Adrenal gland (tissue), 12 donors: ENCODE results near the gene TBC1D14. TPM values are rescaled to one million over a fixed set of nuclear protein-coding genes. Genes with fewer than 3 reads are reported as not detected.
A peak's percentile ranks its signal among the peaks of the same experiment; 100 is the strongest.

Source experiments
- DNase-seq, 7 donors: peaks; one replicate each; pipeline ENCODE4 v3.0.0-alpha.2; 2019 to 2020
- H3K27ac ChIP-seq, 5 donors: fragments of 200-600 bp; sonication (generic) in 4 of 5; 1 replicate in 3 of 5; 2 replicates in 2 of 5; pipeline versions ENCODE4 v1.5.1 to v1.8.0; 2016 to 2020; ENCODE audit warnings: mild to moderate bottlenecking in 1 of 5
- H3K27me3 ChIP-seq: fragments of 200-600 bp; 2 replicates; pipeline ENCODE4 v1.8.0; 2021
- H3K36me3 ChIP-seq, 2 donors: fragments of 200-600 bp; replicated peaks in 1 of 2; 1 replicate in 1 of 2; 2 replicates in 1 of 2; pipeline versions ENCODE4 v1.5.1 to v1.8.0; 2018 to 2022
- H3K4me1 ChIP-seq, 2 donors: fragments of 200-600 bp; replicated peaks in 1 of 2; 1 replicate in 1 of 2; 2 replicates in 1 of 2; pipeline versions ENCODE4 v1.5.1 to v1.8.0; 2018 to 2021
- H3K4me3 ChIP-seq, 4 donors: fragments of 200-600 bp; sonication (generic) in 3 of 4; one replicate each; pipeline ENCODE4 v1.5.1; 2016 to 2018
- H3K9me3 ChIP-seq, 3 donors: fragments of 200-600 bp; sonication (generic) in 1 of 3; replicated peaks in 1 of 3; 1 replicate in 2 of 3; 2 replicates in 1 of 3; pipeline versions ENCODE4 v1.5.1 to v1.8.0; 2016 to 2021
- POLR2A ChIP-seq, 2 donors: fragments of 450-650 bp; IDR thresholded peaks; one replicate each; pipeline ENCODE4 v1.6.1; 2017; ENCODE audit warnings: antibody characterized with exemption in 2 of 2, mild to moderate bottlenecking in 2 of 2, moderate library complexity in 1 of 2
- WGBS, 4 donors: extraction: QIAGEN DNeasy Blood & Tissue Kit in 2 of 4; methylation state at CpG; one replicate each; pipeline versions ENCODE4 v1.1.5 to v1.1.7; 2013 to 2017; 5-methylcytosine and 5-hydroxymethylcytosine counted together
- intact Hi-C, 2 donors: fragments of 100-400 bp; cut with DNase I; formaldehyde crosslinking; loops; one replicate each; pipeline versions ENCODE4 v1.14.1 to v1.15.0; 2022 to 2023
- polyA plus RNA-seq, 3 donors: library from polyadenylated mRNA; stranded (reverse); fragments of 200-250 nt in 2 of 3; fragments of 350-450 nt in 1 of 3; fragmentation: Illumina TruSeq in 1 of 3; extraction: RNeasy Lipid Tissue Mini Kit (QIAGEN cat#74804) in 1 of 3; gene quantifications; one replicate each; pipeline ENCODE4 v1.2.3, GENCODE V29; 2013 to 2014
- total RNA-seq, 9 donors: library from RNA; depleted of rRNA in 4 of 9; stranded (reverse); fragments of >200 nt in 4 of 9; fragments of 120-200 nt in 1 of 9; fragmentation: NEBNext Ultra II Directional in 1 of 9; extraction: Animal tissue kit (Norgen Biotek cat#: 25700) in 1 of 9; gene quantifications; one replicate each; pipeline versions ENCODE4 v1.1.0 to v1.2.4, GENCODE V29; 2013 to 2023
- TF ChIP-seq, protein P1 (sequence below), 6 experiments: fragments of 450-650 bp in 4 of 6; fragments of 200-600 bp in 2 of 6; sonication (generic) in 1 of 6; IDR thresholded peaks; 1 replicate in 5 of 6; 2 replicates in 1 of 6; pipeline versions ENCODE4 v1.5.1 to v1.8.0; 2016 to 2021; ENCODE audit warnings: antibody characterized with exemption in 6 of 6, mild to moderate bottlenecking in 2 of 6, moderate library complexity in 1 of 6
- donor health status: healthy with polysubstance abuse.
- donor health status: Bipolar disorder and iron deficiency.
- donor health status: DM: yes; HTN: yes; CAD: no.
- donor health status: DM: no; HTN: no; CAD: no.
- donor health status: DM: no; HTN: no; CAD: no.
- donor health status: DM: yes; HTN: yes; CAD: no.

The TBC1D14 gene
- total and polyA plus RNA-seq, 12 donors, result 24.9 to 110 (median 83.0) TPM

DNA sequence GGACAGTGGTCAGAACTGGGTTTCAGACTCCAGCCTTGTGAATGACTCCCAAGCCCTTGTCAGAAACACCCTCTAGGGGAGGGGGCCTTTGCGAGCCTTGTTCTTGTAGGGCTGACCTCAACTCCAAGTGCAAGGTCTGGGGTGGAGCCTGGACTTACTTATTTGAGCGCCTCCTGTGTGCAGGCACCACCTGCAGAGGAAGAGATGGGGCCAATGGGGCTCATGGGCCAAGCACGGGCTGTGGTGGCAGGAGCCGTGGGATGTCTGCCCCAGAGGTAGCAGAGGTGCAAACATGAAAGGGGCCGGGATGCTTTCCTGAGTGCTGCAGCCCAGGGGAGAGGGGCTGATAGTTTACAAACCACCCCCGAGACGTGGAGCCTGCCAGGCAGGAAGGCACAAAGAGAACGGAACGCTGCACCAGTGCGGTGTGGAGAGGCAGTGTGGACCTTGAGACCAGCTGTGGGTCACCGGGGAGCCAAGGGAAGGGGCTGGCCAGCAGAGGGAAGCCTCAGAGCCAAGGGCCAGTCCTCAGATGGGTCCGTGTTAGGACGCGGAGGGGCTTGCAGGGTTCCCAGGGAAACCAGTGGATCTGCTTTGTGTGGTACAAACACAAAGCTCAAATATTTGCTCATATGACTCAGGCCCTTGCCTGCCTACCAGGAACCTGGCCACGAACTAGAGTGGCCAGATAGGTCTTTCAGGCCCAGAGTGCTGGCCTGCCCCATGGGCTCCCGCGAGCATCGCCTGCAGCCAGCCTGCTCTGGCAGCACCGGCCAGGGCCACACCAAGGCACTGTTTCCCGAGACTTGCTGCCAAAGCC, 124.8 kb downstream of the TBC1D14 start:
- no peaks in the 10 kb centered on the region for H3K9me3 ChIP-seq
- H3K4me3 ChIP-seq, result no peak overlapping the region
- H3K4me1 ChIP-seq, result no peaks in the 10 kb centered on the region
- WGBS, 4 donors, result 69 to 81% (median 74%) methylated on average over 16 to 20 of the region's 20 CpGs
- peaks cover 0 to 32% of the 10 kb centered on the region in 2 donors for H3K36me3 ChIP-seq
- no peak for TF ChIP-seq POLR2A (IDR thresholded peaks at IDR 0.05)
- TF ChIP-seq, protein P1, sequence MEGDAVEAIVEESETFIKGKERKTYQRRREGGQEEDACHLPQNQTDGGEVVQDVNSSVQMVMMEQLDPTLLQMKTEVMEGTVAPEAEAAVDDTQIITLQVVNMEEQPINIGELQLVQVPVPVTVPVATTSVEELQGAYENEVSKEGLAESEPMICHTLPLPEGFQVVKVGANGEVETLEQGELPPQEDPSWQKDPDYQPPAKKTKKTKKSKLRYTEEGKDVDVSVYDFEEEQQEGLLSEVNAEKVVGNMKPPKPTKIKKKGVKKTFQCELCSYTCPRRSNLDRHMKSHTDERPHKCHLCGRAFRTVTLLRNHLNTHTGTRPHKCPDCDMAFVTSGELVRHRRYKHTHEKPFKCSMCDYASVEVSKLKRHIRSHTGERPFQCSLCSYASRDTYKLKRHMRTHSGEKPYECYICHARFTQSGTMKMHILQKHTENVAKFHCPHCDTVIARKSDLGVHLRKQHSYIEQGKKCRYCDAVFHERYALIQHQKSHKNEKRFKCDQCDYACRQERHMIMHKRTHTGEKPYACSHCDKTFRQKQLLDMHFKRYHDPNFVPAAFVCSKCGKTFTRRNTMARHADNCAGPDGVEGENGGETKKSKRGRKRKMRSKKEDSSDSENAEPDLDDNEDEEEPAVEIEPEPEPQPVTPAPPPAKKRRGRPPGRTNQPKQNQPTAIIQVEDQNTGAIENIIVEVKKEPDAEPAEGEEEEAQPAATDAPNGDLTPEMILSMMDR (IDR thresholded peaks at IDR 0.05), result no peak
- no peaks in the 10 kb centered on the region for H3K27me3 ChIP-seq
- DNase-seq, result peak in 2 of 7 donors; percentile 51 to 55
- intact Hi-C loops, result no loop called here
- H3K27ac ChIP-seq, result peak overlapping the region in 2 of 5 donors; percentile 7 to 57

DNA sequence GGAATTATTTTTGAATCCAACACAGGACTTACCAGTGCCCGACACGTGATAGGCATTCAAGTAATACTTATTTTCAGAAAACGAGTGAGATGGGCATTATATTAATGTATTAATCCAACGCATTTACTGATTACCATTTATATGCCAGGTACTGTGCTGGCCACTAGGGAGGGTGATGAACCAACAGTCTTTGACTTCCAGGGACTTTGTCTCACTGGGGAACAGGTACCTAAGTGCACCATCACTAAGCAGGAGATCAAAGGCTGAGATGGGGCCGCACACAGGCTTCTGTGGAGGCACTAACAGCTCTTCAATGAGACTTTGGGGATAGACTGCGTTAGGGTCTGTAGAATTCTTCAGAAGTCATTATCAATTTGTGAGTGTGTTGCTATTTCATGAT, 127.8 kb downstream of the TBC1D14 start:
- no peaks in the 10 kb centered on the region for H3K9me3 ChIP-seq
- no peak for DNase-seq
- peaks cover 8 to 14% of the 10 kb centered on the region in 2 donors for H3K4me1 ChIP-seq
- no peak overlapping the region for H3K27ac ChIP-seq
- no peaks in the 10 kb centered on the region for H3K27me3 ChIP-seq
- intact Hi-C loops, result no loop called here
- 63 to 84% (median 81%) methylated on average over 6 of the region's 6 CpGs for WGBS, 4 donors
- no peak for TF ChIP-seq POLR2A (IDR thresholded peaks at IDR 0.05)
- TF ChIP-seq, protein P1 (IDR thresholded peaks at IDR 0.05), result peak in 1 of 6 experiments; percentile 22
- no peak overlapping the region for H3K4me3 ChIP-seq
- peaks cover 0 to 4% of the 10 kb centered on the region in 2 donors for H3K36me3 ChIP-seq

- no peaks in the 10 kb centered on the region for H3K36me3 ChIP-seq
- WGBS, 4 donors, result 78 to 85% (median 82%) methylated on average over 4 of the region's 4 CpGs
- DNase-seq, result no peak
- H3K27ac ChIP-seq, result no peak overlapping the region
- H3K4me3 ChIP-seq, result no peak overlapping the region
- TF ChIP-seq POLR2A (IDR thresholded peaks at IDR 0.05), result no peak
- TF ChIP-seq, protein P1 (IDR thresholded peaks at IDR 0.05), result no peak
- no peaks in the 10 kb centered on the region for H3K9me3 ChIP-seq
- intact Hi-C loops, result no loop called here
- no peaks in the 10 kb centered on the region for H3K27me3 ChIP-seq
- H3K4me1 ChIP-seq, result peaks cover 25 to 28% of the 10 kb centered on the region in 2 donors
Measured at GRCh38 chr4:7040765-7041164, 131.1 kb downstream of the TBC1D14 start.

DNA sequence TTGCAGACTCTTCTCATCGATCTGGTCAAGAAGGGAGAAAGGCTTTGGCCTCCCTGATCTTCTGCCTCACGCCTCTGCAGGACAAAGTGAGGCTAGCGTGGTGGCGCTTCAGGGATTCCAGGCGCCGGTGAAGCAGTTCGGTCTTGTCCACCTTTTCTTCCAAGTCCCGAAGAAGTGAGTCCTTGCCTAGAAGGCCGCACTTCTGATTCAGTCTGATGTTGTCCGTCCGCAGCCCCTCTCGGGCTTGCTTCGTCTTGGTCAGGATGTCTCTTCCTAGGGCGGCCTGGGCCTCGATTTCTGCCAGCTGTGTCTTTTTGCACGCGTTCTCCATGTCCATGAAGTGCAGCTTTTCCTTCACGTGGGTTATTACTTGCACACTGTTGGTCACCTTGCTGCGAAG, 131.6 kb downstream of the TBC1D14 start:
- intact Hi-C loops, result no loop called here
- H3K36me3 ChIP-seq, result no peaks in the 10 kb centered on the region
- 90 to 95% (median 94%) methylated on average over 13 to 19 of the region's 19 CpGs for WGBS, 4 donors
- no peaks in the 10 kb centered on the region for H3K27me3 ChIP-seq
- no peak for DNase-seq
- TF ChIP-seq, protein P1 (IDR thresholded peaks at IDR 0.05), result no peak
- TF ChIP-seq POLR2A (IDR thresholded peaks at IDR 0.05), result no peak
- peaks cover 30 to 32% of the 10 kb centered on the region in 2 donors for H3K4me1 ChIP-seq
- no peak overlapping the region for H3K4me3 ChIP-seq
- no peaks in the 10 kb centered on the region for H3K9me3 ChIP-seq
- H3K27ac ChIP-seq, result no peak overlapping the region
